H1 (cell line): Measurements from ENCODE around the gene RRAS. TPM values are rescaled to one million over a fixed set of nuclear protein-coding genes. Genes with fewer than 3 reads are reported as not detected.
A peak's percentile ranks its signal among the peaks of the same experiment; 100 is the strongest.

Source experiments
- CTCF ChIA-PET: fragments of 300-600 bp; sonication (Branson Sonifier 250); formaldehyde crosslinking; loops from one replicate; lab custom pipeline; 2021; ENCODE audit not compliant: partially characterized antibody; lab: Charles Lee
- POLR2A ChIA-PET: fragments of 300-600 bp; sonication (Branson Sonifier 250); formaldehyde crosslinking; loops from one replicate; lab custom pipeline; 2021; ENCODE audit warnings: inconsistent platforms; ENCODE audit not compliant: partially characterized antibody; lab: Charles Lee
- DNase-seq, 2 experiments: peaks; one replicate each; pipeline versions ENCODE4 v3.0.0 to v3.0.0-alpha.2; 2010 to 2022; ENCODE audit warnings: low spot score in 2 of 2, low read depth in 1 of 2, mixed read lengths in 1 of 2
- FAIRE-seq: peaks from 2 replicates; lab custom pipeline; 2011; peaks lifted over from hg19 to GRCh38; lab: Jason Lieb, UNC
- H2AFZ ChIP-seq: 2 replicates; pipeline ENCODE4 v1.8.1; 2012; ENCODE audit warnings: low read length, inconsistent platforms
- H2AK5ac ChIP-seq: 2 replicates; pipeline ENCODE4 v1.6.1; 2013; ENCODE audit warnings: low read depth, low read length
- H2BK120ac ChIP-seq: replicated peaks from 2 replicates; pipeline ENCODE3; 2013; ENCODE audit warnings: low read depth, low read length, inconsistent platforms
- H2BK12ac ChIP-seq: 2 replicates; pipeline ENCODE4 v1.6.1; 2013; ENCODE audit warnings: low read depth, low read length
- H2BK15ac ChIP-seq: 2 replicates; pipeline ENCODE4 v1.6.1; 2013; ENCODE audit warnings: low read length
- H2BK20ac ChIP-seq: 2 replicates; pipeline ENCODE4 v1.6.1; 2013; ENCODE audit warnings: low read length
- H2BK5ac ChIP-seq: 2 replicates; pipeline ENCODE4 v1.6.1; 2013; ENCODE audit warnings: low read depth, low read length
- H3K14ac ChIP-seq: 2 replicates; pipeline ENCODE4 v1.6.1; 2013; ENCODE audit warnings: inconsistent platforms; ENCODE audit not compliant: insufficient read length
- H3K18ac ChIP-seq: 2 replicates; pipeline ENCODE4 v1.6.1; 2013; ENCODE audit warnings: low read length; ENCODE audit errors: extremely low read depth
- H3K23ac ChIP-seq: 2 replicates; pipeline ENCODE4 v1.6.1; 2013; ENCODE audit warnings: inconsistent platforms; ENCODE audit not compliant: insufficient read length
- H3K23me2 ChIP-seq: 2 replicates; pipeline ENCODE4 v1.6.1; 2013; ENCODE audit warnings: low read depth, low read length
- H3K27ac ChIP-seq: 2 replicates; pipeline ENCODE4 v1.6.1; 2011; ENCODE audit warnings: low read depth, low read length, inconsistent platforms
- H3K27me3 ChIP-seq, 4 experiments: replicated peaks in 1 of 4; 1 replicate in 1 of 4; 2 replicates in 3 of 4; pipeline versions ENCODE4 v1.6.1 to v1.8.1; 2011 to 2013; ENCODE audit warnings: low read length in 3 of 4, mild to moderate bottlenecking in 3 of 4, inconsistent platforms in 2 of 4, mixed read lengths in 2 of 4, moderate library complexity in 1 of 4; ENCODE audit not compliant: control insufficient read depth in 3 of 4, insufficient read depth in 3 of 4; ENCODE audit errors: extremely low read depth in 1 of 4
- H3K36me3 ChIP-seq, 4 experiments: 2 replicates each; pipeline versions ENCODE4 v1.6.1 to v1.8.1; 2011 to 2013; ENCODE audit warnings: mild to moderate bottlenecking in 4 of 4, low read length in 3 of 4, moderate library complexity in 2 of 4, control low read depth in 1 of 4, inconsistent platforms in 1 of 4; ENCODE audit not compliant: insufficient read depth in 4 of 4, control insufficient read depth in 2 of 4
- H3K4ac ChIP-seq: replicated peaks from 2 replicates; pipeline ENCODE3; 2013; ENCODE audit warnings: low read length, low read depth, mixed read lengths, inconsistent platforms; ENCODE audit not compliant: insufficient read length
- H3K4me1 ChIP-seq, 4 experiments: replicated peaks in 1 of 4; 1 replicate in 1 of 4; 2 replicates in 3 of 4; pipeline versions ENCODE4 v1.6.1 to v1.8.1; 2011 to 2013; ENCODE audit warnings: low read length in 3 of 4, inconsistent platforms in 2 of 4, mixed read lengths in 1 of 4; ENCODE audit not compliant: insufficient read depth in 4 of 4, control insufficient read depth in 3 of 4
- H3K4me2 ChIP-seq, 2 experiments: 2 replicates each; pipeline versions ENCODE4 v1.6.1 to v1.8.1; 2011 to 2013; ENCODE audit warnings: low read depth in 2 of 2, low read length in 2 of 2, control low read depth in 1 of 2, inconsistent platforms in 1 of 2, mild to moderate bottlenecking in 1 of 2; ENCODE audit not compliant: insufficient read depth in 1 of 2
- H3K4me3 ChIP-seq, 4 experiments: fragments of 200-600, 300-600 bp in 1 of 4; sonication (generic), shearing (Covaris generic), sonication (Bioruptor Twin) in 1 of 4; 2 replicates each; pipeline versions ENCODE4 v1.5.1 to v1.8.1; 2011 to 2016; ENCODE audit warnings: low read length in 4 of 4, low read depth in 3 of 4, control low read depth in 2 of 4, inconsistent platforms in 2 of 4, mild to moderate bottlenecking in 2 of 4, mixed read lengths in 1 of 4, moderate library complexity in 1 of 4; ENCODE audit not compliant: insufficient read depth in 2 of 4; ENCODE audit errors: extremely low read depth in 1 of 4
- H3K56ac ChIP-seq: replicated peaks from 2 replicates; pipeline ENCODE3; 2013; ENCODE audit warnings: low read depth, mild to moderate bottlenecking, mixed read lengths, low read length, inconsistent platforms; ENCODE audit not compliant: insufficient read length
- H3K79me1 ChIP-seq: 2 replicates; pipeline ENCODE4 v1.6.1; 2013; ENCODE audit warnings: low read depth, low read length, control low read depth
- H3K79me2 ChIP-seq, 2 experiments: 2 replicates each; pipeline versions ENCODE4 v1.6.1 to v1.8.1; 2012 to 2013; ENCODE audit warnings: low read length in 2 of 2, mild to moderate bottlenecking in 2 of 2, inconsistent platforms in 1 of 2; ENCODE audit not compliant: insufficient read depth in 2 of 2, control insufficient read depth in 1 of 2
- H3K9ac ChIP-seq, 4 experiments: replicated peaks in 1 of 4; 1 replicate in 1 of 4; 2 replicates in 3 of 4; pipeline versions ENCODE4 v1.6.1 to v1.8.1; 2011 to 2013; ENCODE audit warnings: low read depth in 3 of 4, low read length in 3 of 4, control low read depth in 2 of 4, mild to moderate bottlenecking in 2 of 4, moderate library complexity in 2 of 4, inconsistent platforms in 1 of 4; ENCODE audit errors: extremely low read depth in 1 of 4
- H3K9me3 ChIP-seq, 2 experiments: 2 replicates each; pipeline versions ENCODE4 v1.6.1 to v1.8.1; 2012 to 2013; ENCODE audit warnings: mild to moderate bottlenecking in 2 of 2, moderate library complexity in 2 of 2, control low read depth in 1 of 2, inconsistent platforms in 1 of 2, low read depth in 1 of 2, low read length in 1 of 2, mixed read lengths in 1 of 2; ENCODE audit not compliant: insufficient read depth in 2 of 2
- H4K20me1 ChIP-seq, 2 experiments: replicated peaks in 1 of 2; 2 replicates each; pipeline versions ENCODE3 to v1.8.1; 2011 to 2013; ENCODE audit warnings: inconsistent platforms in 2 of 2, low read length in 2 of 2, mild to moderate bottlenecking in 1 of 2; ENCODE audit not compliant: insufficient read depth in 2 of 2, control insufficient read depth in 1 of 2
- H4K5ac ChIP-seq: 2 replicates; pipeline ENCODE4 v1.6.1; 2013; ENCODE audit warnings: low read length, low read depth, mixed read lengths, inconsistent platforms; ENCODE audit not compliant: insufficient read length
- H4K8ac ChIP-seq: 2 replicates; pipeline ENCODE4 v1.8.0; 2013; ENCODE audit warnings: mild to moderate bottlenecking, moderate library complexity, low read length, inconsistent platforms; ENCODE audit not compliant: insufficient read depth; ENCODE audit errors: extremely low read depth
- H4K91ac ChIP-seq: replicated peaks from 2 replicates; pipeline ENCODE3; 2013; ENCODE audit warnings: low read length, mixed read lengths, inconsistent platforms; ENCODE audit not compliant: insufficient read length
- ATF2 ChIP-seq: IDR thresholded peaks from 2 replicates; pipeline ENCODE4 v1.6.1; 2012; ENCODE audit warnings: low read length, inconsistent platforms
- CHD2 ChIP-seq: IDR thresholded peaks from 2 replicates; pipeline ENCODE4 v1.6.1; 2012; ENCODE audit warnings: low read length, improper control_type of control experiment
- EP300 ChIP-seq, 2 experiments: IDR thresholded peaks; 1 replicate in 1 of 2; 2 replicates in 1 of 2; pipeline ENCODE4 v1.6.1; 2011 to 2012; ENCODE audit warnings: low read depth in 2 of 2, low read length in 2 of 2, mild to moderate bottlenecking in 2 of 2, borderline replicate concordance in 1 of 2, inconsistent platforms in 1 of 2, moderate library complexity in 1 of 2
- JUN ChIP-seq: IDR thresholded peaks from 2 replicates; pipeline ENCODE4 v1.6.1; 2011; ENCODE audit warnings: low read depth, mild to moderate bottlenecking, improper control_type of control experiment, low read length
- JUND ChIP-seq: IDR thresholded peaks from 2 replicates; pipeline ENCODE4 v1.6.1; 2011; ENCODE audit warnings: mild to moderate bottlenecking, improper control_type of control experiment, low read length
- KDM5A ChIP-seq: fragments of 200-600 bp; IDR thresholded peaks from 2 replicates; pipeline ENCODE4 v1.7.1; 2012; ENCODE audit warnings: mild to moderate bottlenecking, low read length, inconsistent platforms, mixed read lengths
- SUZ12 ChIP-seq: fragments of 200-600 bp; sonication (generic); IDR thresholded peaks from 2 replicates; pipeline ENCODE4 v1.6.1; 2012; ENCODE audit warnings: mild to moderate bottlenecking, inconsistent platforms, low read length, moderate library complexity, mixed read lengths
- WGBS, 2 experiments: shearing (Covaris generic) in 1 of 2; methylation state at CpG; one replicate each; pipeline versions ENCODE4 v1.1.6 to v1.1.7; 2013 to 2015; ENCODE audit warnings: low lambda C conversion rate in 2 of 2, mixed read lengths in 2 of 2, inconsistent platforms in 1 of 2, low coverage in 1 of 2, missing lambda C conversion rate in 1 of 2; ENCODE audit not compliant: insufficient replicate concordance in 2 of 2, insufficient coverage in 1 of 2, insufficient read length in 1 of 2; ENCODE audit errors: extremely low coverage in 1 of 2, missing lambda C conversion rate in 1 of 2; 5-methylcytosine and 5-hydroxymethylcytosine counted together
- polyA plus RNA-seq, 7 experiments: library from polyadenylated mRNA; depleted of rRNA in 3 of 7; stranded (reverse) in 5 of 7; unstranded in 2 of 7; fragments of >200 nt in 5 of 7; fragments of 200-250 nt in 2 of 7; gene quantifications; 1 replicate in 5 of 7; 2 replicates in 1 of 7; 4 replicates in 1 of 7; pipeline versions ENCODE4 v1.2.1 to v1.2.3, GENCODE V29; 2011 to 2013; ENCODE audit warnings: missing spikeins in 2 of 7, mixed read lengths in 2 of 7
- total RNA-seq: library from RNA; stranded (reverse); fragmentation: NEBNext Ultra II Directional; extraction: Animal tissue kit (Norgen Biotek cat#: 25700); gene quantifications from 2 replicates; pipeline ENCODE4 v1.2.1, GENCODE V29; 2021
- TF ChIP-seq, protein P1 (sequence below): IDR thresholded peaks from 2 replicates; pipeline ENCODE4 v1.6.1; 2011; ENCODE audit warnings: low read depth, mild to moderate bottlenecking, low read length; ENCODE audit not compliant: insufficient read depth

Gene RRAS
- total and polyA plus RNA-seq, 2 of the 8 experiments (the other 6 are each of a cell fraction or from before 2014, with no cell fraction given): 17.7 to 49.1 TPM

- POLR2A ChIA-PET: interaction anchor here (0.5 to 37.8 kb wide), 14 partner anchors 9 to 116 kb away, joined by 3 to 840 read pairs (median 5); partner anchors contain the start of genes BCL2L12, FLT3LG, IRF3 and NOSIP
- 0 out of 2 replicates have a peak overlapping the region, but pooled peaks have one; percentile 26 for H2AK5ac ChIP-seq
- TF ChIP-seq, protein P1, sequence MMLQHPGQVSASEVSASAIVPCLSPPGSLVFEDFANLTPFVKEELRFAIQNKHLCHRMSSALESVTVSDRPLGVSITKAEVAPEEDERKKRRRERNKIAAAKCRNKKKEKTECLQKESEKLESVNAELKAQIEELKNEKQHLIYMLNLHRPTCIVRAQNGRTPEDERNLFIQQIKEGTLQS: no peak
- TF ChIP-seq EP300 (IDR thresholded peaks at IDR 0.05; ENCODE audit: borderline replicate concordance in 1 of 2, low read depth in 2 of 2, low read length in 2 of 2) (no peak), KDM5A (no peak), JUN (no peak), CHD2 (no peak), SUZ12 (no peak), JUND (no peak), ATF2 (no peak)
Observed at GRCh38 chr19:49589502-49589905, 50.4 kb downstream of the RRAS start.

More at GRCh38 chr19:49589502-49589905, 50.4 kb downstream of the RRAS start:
- Histone ChIP-seq H3K14ac (no peak overlapping the region), H3K9ac (peak overlapping the region in 2 of 4 experiments; percentile 47 to 49; a peak in 3 of 7 replicates), H3K27me3 (no peaks in the 10 kb centered on the region), H3K4me3 (peak overlapping the region in 2 of 4 experiments; percentile 9 to 43; a peak in 4 of 8 replicates), H2BK12ac (peak overlapping the region; percentile 96; the same call in 1 of the 2 replicates), H3K79me2 (peaks cover 4 to 21% of the 10 kb centered on the region in 2 experiments; a peak in 3 of 4 replicates), H4K20me1 (peaks cover 0 to 6% of the 10 kb centered on the region in 2 experiments), H3K79me1 (peaks cover 7% of the 10 kb centered on the region; the same call in 1 of the 2 replicates), H2BK20ac (0 out of 2 replicates have a peak overlapping the region, but pooled peaks have one; percentile 75), H3K36me3 (peaks cover 5 to 6% (median 6%) of the 10 kb centered on the region in 4 experiments; a peak in 7 of 8 replicates), H3K18ac (peak overlapping the region; percentile 71; the same call in 1 of the 2 replicates), H4K5ac (peak overlapping the region; percentile 65), H3K56ac (no peak overlapping the region), H3K27ac (no peak overlapping the region), H3K4ac (no peak overlapping the region), H3K9me3 (no peaks in the 10 kb centered on the region), H3K4me2 (peak overlapping the region; percentile 61 to 93), H3K4me1 (peaks cover 4 to 17% (median 7%) of the 10 kb centered on the region in 4 experiments), H4K91ac (peak overlapping the region; percentile 94), H4K8ac (no peak overlapping the region; the same call in 1 of the 2 replicates), H3K23me2 (peaks cover 20% of the 10 kb centered on the region), H3K23ac (no peak overlapping the region), H2BK120ac (peak overlapping the region; percentile 7), H2AFZ (0 out of 2 replicates have a peak overlapping the region, but pooled peaks have one; percentile 58), H2BK5ac (peak overlapping the region; percentile 92; the same call in 1 of the 2 replicates), H2BK15ac (peak overlapping the region; percentile 99)
- WGBS, 2 experiments: 78% methylated on average over 3 of the region's 5 CpGs; no CpG with 5 or more reads in 1 of the 2 experiments
- DNase-seq (no peak), FAIRE-seq (no peak)
- CTCF ChIA-PET: interaction anchor here (0.7 to 2.1 kb wide), 4 partner anchors 36 to 94 kb away, joined by 3 to 5 read pairs (median 4); no protein-coding TSS in a partner anchor
